H1 (cell line): ENCODE measurements around the gene COL8A2. TPM values are rescaled to one million over a fixed set of nuclear protein-coding genes. Genes with fewer than 3 reads are reported as not detected.
A peak's percentile ranks its signal among the peaks of the same experiment; 100 is the strongest.

Experiments used
- BRCA1 ChIP-seq: IDR thresholded peaks from 2 replicates; pipeline ENCODE4 v1.6.1; 2012; ENCODE audit warnings: low read depth, low read length, improper control_type of control experiment
- CBX8 ChIP-seq: fragments of 300-800, 300-1000 bp; sonication (generic); IDR thresholded peaks from 2 replicates; pipeline ENCODE4 v1.7.1; 2016; ENCODE audit warnings: low read depth, low read length, borderline replicate concordance
- CTBP2 ChIP-seq: IDR thresholded peaks from 2 replicates; pipeline ENCODE4 v1.7.0; 2011; ENCODE audit warnings: borderline replicate concordance, mild to moderate bottlenecking, moderate library complexity, mixed read lengths, low read length; ENCODE audit not compliant: insufficient read depth, insufficient read length
- E2F6 ChIP-seq: IDR thresholded peaks from 2 replicates; pipeline ENCODE4 v1.6.1; 2012; ENCODE audit warnings: inconsistent platforms
- FOSL1 ChIP-seq: IDR thresholded peaks from 2 replicates; pipeline ENCODE4 v1.6.1; 2011; ENCODE audit warnings: mild to moderate bottlenecking, low read depth, low read length, moderate library complexity; ENCODE audit not compliant: insufficient read depth
- GABPA ChIP-seq: IDR thresholded peaks from 2 replicates; pipeline ENCODE4 v1.6.1; 2011; ENCODE audit warnings: mild to moderate bottlenecking, low read length, moderate library complexity, borderline replicate concordance; ENCODE audit not compliant: insufficient read depth
- GTF2F1 ChIP-seq: IDR thresholded peaks from 2 replicates; pipeline ENCODE4 v1.6.1; 2012; ENCODE audit warnings: low read depth, low read length, improper control_type of control experiment, borderline replicate concordance
- KDM1A ChIP-seq: fragments of 200-600, 300-600 bp; sonication (generic); IDR thresholded peaks from 2 replicates; pipeline ENCODE4 v1.7.1; 2016; ENCODE audit warnings: mild to moderate bottlenecking, low read length, borderline replicate concordance
- KDM4A ChIP-seq: IDR thresholded peaks from one replicate; pipeline ENCODE4 v1.7.1; 2012; ENCODE audit warnings: low read depth, mild to moderate bottlenecking, moderate library complexity, low read length, inconsistent platforms; ENCODE audit not compliant: severe bottlenecking
- NANOG ChIP-seq: IDR thresholded peaks from 2 replicates; pipeline ENCODE4 v1.6.1; 2011; ENCODE audit warnings: low read length, low read depth, mild to moderate bottlenecking, inconsistent platforms; ENCODE audit not compliant: insufficient read depth, poor library complexity, severe bottlenecking
- NRF1 ChIP-seq: IDR thresholded peaks from 2 replicates; pipeline ENCODE4 v1.6.1; 2011; ENCODE audit warnings: mild to moderate bottlenecking, low read depth, low read length, improper control_type of control experiment
- POU5F1 ChIP-seq: IDR thresholded peaks from 2 replicates; pipeline ENCODE4 v1.6.1; 2011; ENCODE audit warnings: low read depth, mild to moderate bottlenecking, low read length, moderate library complexity
- RNF2 ChIP-seq: fragments of 200-900, 300-1000 bp; sonication (generic); IDR thresholded peaks from 2 replicates; pipeline ENCODE4 v1.7.1; 2016; ENCODE audit warnings: borderline replicate concordance, low read depth, mild to moderate bottlenecking, antibody characterized with exemption, low read length; ENCODE audit not compliant: poor library complexity, severe bottlenecking; ENCODE audit errors: missing control alignments
- SAP30 ChIP-seq: fragments of 300-600 bp; sonication (generic); IDR thresholded peaks from 2 replicates; pipeline ENCODE4 v1.7.1; 2012; ENCODE audit warnings: low read length, moderate library complexity, mild to moderate bottlenecking, inconsistent platforms; ENCODE audit not compliant: insufficient read depth, insufficient replicate concordance
- SIRT6 ChIP-seq: IDR thresholded peaks from one replicate; pipeline ENCODE4 v1.7.1; 2012; ENCODE audit warnings: low read length, inconsistent platforms
- SIX5 ChIP-seq: IDR thresholded peaks from 2 replicates; pipeline ENCODE4 v1.6.1; 2011; ENCODE audit warnings: mild to moderate bottlenecking, low read depth, low read length
- SP1 ChIP-seq: IDR thresholded peaks from 2 replicates; pipeline ENCODE4 v1.6.1; 2011; ENCODE audit warnings: low read depth, low read length
- SP2 ChIP-seq: IDR thresholded peaks from 2 replicates; pipeline ENCODE4 v1.6.1; 2012; ENCODE audit warnings: mild to moderate bottlenecking, low read length, inconsistent platforms
- SP4 ChIP-seq: IDR thresholded peaks from 2 replicates; pipeline ENCODE4 v1.6.1; 2012; ENCODE audit warnings: low read length, inconsistent platforms
- SRF ChIP-seq: IDR thresholded peaks from 2 replicates; pipeline ENCODE4 v1.6.1; 2011; ENCODE audit warnings: mild to moderate bottlenecking, low read depth, low read length, moderate library complexity
- SUZ12 ChIP-seq: fragments of 200-600 bp; sonication (generic); IDR thresholded peaks from 2 replicates; pipeline ENCODE4 v1.6.1; 2012; ENCODE audit warnings: mild to moderate bottlenecking, inconsistent platforms, low read length, moderate library complexity, mixed read lengths
- TAF1 ChIP-seq: IDR thresholded peaks from 2 replicates; pipeline ENCODE4 v1.6.1; 2011; ENCODE audit warnings: mild to moderate bottlenecking, low read depth, low read length
- TAF7 ChIP-seq: optimal IDR thresholded peaks from 2 replicates; pipeline ENCODE3; 2011; ENCODE audit warnings: low read depth, mild to moderate bottlenecking, inconsistent platforms, low read length, moderate library complexity, borderline replicate concordance
- TBP ChIP-seq: IDR thresholded peaks from 2 replicates; pipeline ENCODE4 v1.6.1; 2011; ENCODE audit warnings: low read depth, low read length, improper control_type of control experiment
- TCF12 ChIP-seq: IDR thresholded peaks from 2 replicates; pipeline ENCODE4 v1.6.1; 2011; ENCODE audit warnings: low read depth, mild to moderate bottlenecking, low read length
- polyA plus RNA-seq, 7 experiments: library from polyadenylated mRNA; depleted of rRNA in 3 of 7; stranded (reverse) in 5 of 7; unstranded in 2 of 7; fragments of >200 nt in 5 of 7; fragments of 200-250 nt in 2 of 7; gene quantifications; 1 replicate in 5 of 7; 2 replicates in 1 of 7; 4 replicates in 1 of 7; pipeline versions ENCODE4 v1.2.1 to v1.2.3, GENCODE V29; 2011 to 2013; ENCODE audit warnings: missing spikeins in 2 of 7, mixed read lengths in 2 of 7
- total RNA-seq: library from RNA; stranded (reverse); fragmentation: NEBNext Ultra II Directional; extraction: Animal tissue kit (Norgen Biotek cat#: 25700); gene quantifications from 2 replicates; pipeline ENCODE4 v1.2.1, GENCODE V29; 2021

Gene COL8A2
- total and polyA plus RNA-seq, 2 of the 8 experiments (the other 6 are each of a cell fraction or from before 2014, with no cell fraction given): 2.1 to 2.8 TPM

DNA sequence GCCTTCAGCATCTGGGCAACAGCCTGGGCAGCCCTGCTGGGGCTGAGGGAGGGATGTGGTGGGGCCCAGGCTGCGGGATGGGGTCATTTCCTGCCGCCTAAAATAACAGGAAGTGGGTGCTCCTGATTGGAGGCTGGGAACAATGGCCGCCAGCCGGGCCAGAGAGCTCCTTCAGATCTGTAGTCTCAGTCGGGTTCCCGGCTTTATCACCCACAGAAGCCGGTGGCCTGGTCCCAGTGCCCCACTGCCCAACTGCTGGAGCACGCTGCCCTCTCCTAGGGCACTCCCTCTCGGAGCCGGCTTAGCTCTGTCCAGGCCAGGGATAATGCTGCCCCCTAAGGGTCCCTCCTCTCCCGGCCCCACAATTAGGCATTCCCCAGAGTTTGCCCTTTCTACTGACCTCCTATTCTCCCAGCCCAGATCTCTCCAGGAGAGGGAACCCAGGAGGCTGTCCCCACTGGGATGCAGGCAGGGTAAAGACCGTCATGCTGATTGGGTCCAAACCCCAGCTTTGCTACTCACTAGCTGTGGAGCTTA is 36.0 kb upstream of the COL8A2 start (continued):
- TF ChIP-seq NANOG (no peak), GABPA (peak; percentile 81; the same call in 1 of the 2 replicates), KDM1A (no peak), TCF12 (no peak), TBP (peak; percentile 71), NRF1 (no peak), SIRT6 (no peak), SAP30 (no peak), CBX8 (no peak), E2F6 (peak; percentile 74), SP1 (no peak), SRF (no peak), FOSL1 (no peak), GTF2F1 (no peak), KDM4A (peak; percentile 51), SP4 (peak; percentile 44; the same call in 1 of the 2 replicates), SIX5 (no peak), TAF7 (peak; percentile 55), TAF1 (peak; percentile 91), RNF2 (no peak), CTBP2 (peak; percentile 45), SUZ12 (no peak), SP2 (no peak), BRCA1 (no peak), POU5F1 (no peak)
